Neural cell (in vitro differentiated cells): ENCODE measurements around the gene TPSB2. TPM values are rescaled to one million over a fixed set of nuclear protein-coding genes. Genes with fewer than 3 reads are reported as not detected.

Source experiments
- H2AFZ ChIP-seq: fragments of 200-600, 300-800 bp; sonication (generic), shearing (Covaris generic); 2 replicates; pipeline ENCODE4 v1.6.0; 2014; ENCODE audit warnings: low read depth, mild to moderate bottlenecking, antibody characterized with exemption, low read length, moderate library complexity
- H3F3A ChIP-seq: fragments of 200-600 bp; shearing (Covaris generic); 2 replicates; pipeline ENCODE4 v1.6.1; 2016; ENCODE audit warnings: mild to moderate bottlenecking, moderate library complexity, mixed read lengths, antibody characterized with exemption, low read length; ENCODE audit not compliant: insufficient read depth, poor library complexity, severe bottlenecking
- H3K27ac ChIP-seq: fragments of 200-600, 300-800 bp; sonication (generic), shearing (Covaris generic); 2 replicates; pipeline ENCODE4 v1.5.1; 2014; ENCODE audit warnings: mild to moderate bottlenecking, low read length, moderate library complexity
- H3K27me3 ChIP-seq: fragments of 300-800, 200-600 bp; sonication (generic), shearing (Covaris generic); 2 replicates; pipeline ENCODE4 v1.6.0; 2014; ENCODE audit warnings: mild to moderate bottlenecking, low read depth, low read length, moderate library complexity; ENCODE audit not compliant: insufficient read depth
- H3K36me3 ChIP-seq: fragments of 300-800, 200-600 bp; sonication (generic), shearing (Covaris generic); 2 replicates; pipeline ENCODE4 v1.5.1; 2014; ENCODE audit warnings: mild to moderate bottlenecking, antibody characterized with exemption, low read length, moderate library complexity; ENCODE audit not compliant: insufficient read depth
- H3K4me2 ChIP-seq: fragments of 300-800, 200-600 bp; sonication (generic), shearing (Covaris generic); 2 replicates; pipeline ENCODE4 v1.6.0; 2014; ENCODE audit warnings: mild to moderate bottlenecking, low read length
- H3K4me3 ChIP-seq: fragments of 300-800, 200-600 bp; sonication (generic), shearing (Covaris generic); 2 replicates; pipeline ENCODE4 v1.5.1; 2014; ENCODE audit warnings: mild to moderate bottlenecking, low read length, moderate library complexity
- H3K79me2 ChIP-seq: fragments of 200-600 bp; shearing (Covaris generic); replicated peaks from 2 replicates; pipeline ENCODE4 v1.6.0; 2014; ENCODE audit warnings: mild to moderate bottlenecking, low read length, moderate library complexity; ENCODE audit not compliant: insufficient read depth
- H3K9ac ChIP-seq: fragments of 300-800, 200-600 bp; sonication (generic), shearing (Covaris generic); 2 replicates; pipeline ENCODE4 v1.6.1; 2016; ENCODE audit warnings: mild to moderate bottlenecking, low read length, mixed read lengths
- H3K9me2 ChIP-seq: fragments of 200-600 bp; shearing (Covaris generic); 2 replicates; pipeline ENCODE4 v1.6.1; 2016; ENCODE audit warnings: mild to moderate bottlenecking, low read length, mixed read lengths; ENCODE audit not compliant: insufficient read depth
- H3K9me3 ChIP-seq: fragments of 200-600, 300-800 bp; sonication (generic), shearing (Covaris generic); 2 replicates; pipeline ENCODE4 v1.6.1; 2016; ENCODE audit warnings: mild to moderate bottlenecking, mixed run types, low read length, moderate library complexity, mixed read lengths
- H4K20me1 ChIP-seq: fragments of 200-600 bp; shearing (Covaris generic); 2 replicates; pipeline ENCODE4 v1.6.1; 2016; ENCODE audit warnings: mild to moderate bottlenecking, mixed run types; ENCODE audit not compliant: insufficient read depth
- CTCF ChIP-seq: fragments of 450-650 bp; IDR thresholded peaks from 2 replicates; pipeline ENCODE4 v1.5.1; 2014; ENCODE audit warnings: antibody characterized with exemption, mild to moderate bottlenecking, moderate library complexity; ENCODE audit not compliant: poor library complexity, severe bottlenecking
- EP300 ChIP-seq: fragments of 450-650 bp; conservative IDR thresholded peaks from 2 replicates; pipeline ENCODE4 v1.6.1; 2014; ENCODE audit warnings: antibody characterized with exemption, mild to moderate bottlenecking, moderate library complexity; ENCODE audit not compliant: poor library complexity, severe bottlenecking
- EZH2 ChIP-seq: fragments of 200-600, 300-800 bp; shearing (Covaris generic), sonication (generic); IDR thresholded peaks from 2 replicates; pipeline ENCODE4 v1.6.1; 2014; ENCODE audit warnings: antibody characterized with exemption, low read length, borderline replicate concordance, mild to moderate bottlenecking; ENCODE audit not compliant: insufficient read depth, poor library complexity, severe bottlenecking
- MXI1 ChIP-seq: fragments of 450-650 bp; conservative IDR thresholded peaks from 2 replicates; pipeline ENCODE4 v1.6.1; 2014; ENCODE audit warnings: antibody characterized with exemption, mild to moderate bottlenecking; ENCODE audit not compliant: poor library complexity, severe bottlenecking
- POLR2AphosphoS5 ChIP-seq: IDR thresholded peaks from 2 replicates; pipeline ENCODE4 v1.6.1; 2012
- RAD21 ChIP-seq: fragments of 450-650 bp; conservative IDR thresholded peaks from 2 replicates; pipeline ENCODE4 v1.6.1; 2014; ENCODE audit warnings: antibody characterized with exemption, mild to moderate bottlenecking, moderate library complexity
- REST ChIP-seq: IDR thresholded peaks from 2 replicates; pipeline ENCODE4 v1.6.1; 2012; ENCODE audit warnings: borderline replicate concordance
- SMC3 ChIP-seq: fragments of 450-650 bp; conservative IDR thresholded peaks from 2 replicates; pipeline ENCODE4 v1.6.1; 2014; ENCODE audit warnings: antibody characterized with exemption, mild to moderate bottlenecking, moderate library complexity; ENCODE audit not compliant: poor library complexity
- TAF1 ChIP-seq: IDR thresholded peaks from 2 replicates; pipeline ENCODE4 v1.6.1; 2012; ENCODE audit warnings: low read depth
- polyA plus RNA-seq: library from polyadenylated mRNA; depleted of rRNA; stranded (reverse); fragments of >200 nt; gene quantifications from 2 replicates; pipeline ENCODE4 v1.2.3, GENCODE V29; 2014

The TPSB2 gene
- polyA plus RNA-seq, 1 donor from 2014 or later = not detected

GRCh38 chr16:1218061-1218929 lies 11.7 kb downstream of the TPSB2 start:
- no peaks in the 10 kb centered on the region for H3K36me3 ChIP-seq
- no peak for TF ChIP-seq MXI1
- no peak for TF ChIP-seq TAF1
- no peak for TF ChIP-seq RAD21
- no peak for TF ChIP-seq CTCF
- no peak for TF ChIP-seq EZH2
- no peak for TF ChIP-seq EP300
- no peak for TF ChIP-seq REST
- no peak for TF ChIP-seq SMC3
- no peak for TF ChIP-seq POLR2AphosphoS5
- H3K9me2 ChIP-seq = no peaks in the 10 kb centered on the region
- no peaks in the 10 kb centered on the region for H3K9me3 ChIP-seq
- H4K20me1 ChIP-seq = no peaks in the 10 kb centered on the region
- H3K27ac ChIP-seq = no peak overlapping the region
- no peaks in the 10 kb centered on the region for H3F3A ChIP-seq
- no peaks in the 10 kb centered on the region for H3K79me2 ChIP-seq
- H2AFZ ChIP-seq = no peak overlapping the region
- H3K9ac ChIP-seq = no peak overlapping the region
- no peak overlapping the region for H3K4me3 ChIP-seq
- H3K4me2 ChIP-seq = no peak overlapping the region
- no peaks in the 10 kb centered on the region for H3K27me3 ChIP-seq

GRCh38 chr16:1217526-1217925 lies 12.5 kb downstream of the TPSB2 start:
- Histone ChIP-seq H3K36me3 (no peaks in the 10 kb centered on the region), H4K20me1 (no peaks in the 10 kb centered on the region), H3K4me3 (no peak overlapping the region), H3K9ac (no peak overlapping the region), H3K9me3 (no peaks in the 10 kb centered on the region), H3K79me2 (no peaks in the 10 kb centered on the region), H2AFZ (no peak overlapping the region), H3K27me3 (no peaks in the 10 kb centered on the region), H3K27ac (no peak overlapping the region), H3F3A (no peaks in the 10 kb centered on the region), H3K9me2 (no peaks in the 10 kb centered on the region), H3K4me2 (no peak overlapping the region)
- TF ChIP-seq TAF1 (no peak), EP300 (no peak), SMC3 (no peak), CTCF (no peak)
